HG03565 (cell line): ENCODE results near the gene ARPC5.
"Not testable (repeated sequence)": the region's sequence is repeated elsewhere in the genome, so short reads cannot be mapped to it uniquely, and the experiment has no call there.

Source experiments
- ATAC-seq: cut with Tn5 transposase; IDR thresholded peaks from one replicate; pipeline ENCODE4 v1.9.1; 2021; ENCODE audit warnings: mild to moderate bottlenecking, moderate library complexity; ENCODE audit not compliant: unreplicated experiment

The ARPC5 gene

DNA sequence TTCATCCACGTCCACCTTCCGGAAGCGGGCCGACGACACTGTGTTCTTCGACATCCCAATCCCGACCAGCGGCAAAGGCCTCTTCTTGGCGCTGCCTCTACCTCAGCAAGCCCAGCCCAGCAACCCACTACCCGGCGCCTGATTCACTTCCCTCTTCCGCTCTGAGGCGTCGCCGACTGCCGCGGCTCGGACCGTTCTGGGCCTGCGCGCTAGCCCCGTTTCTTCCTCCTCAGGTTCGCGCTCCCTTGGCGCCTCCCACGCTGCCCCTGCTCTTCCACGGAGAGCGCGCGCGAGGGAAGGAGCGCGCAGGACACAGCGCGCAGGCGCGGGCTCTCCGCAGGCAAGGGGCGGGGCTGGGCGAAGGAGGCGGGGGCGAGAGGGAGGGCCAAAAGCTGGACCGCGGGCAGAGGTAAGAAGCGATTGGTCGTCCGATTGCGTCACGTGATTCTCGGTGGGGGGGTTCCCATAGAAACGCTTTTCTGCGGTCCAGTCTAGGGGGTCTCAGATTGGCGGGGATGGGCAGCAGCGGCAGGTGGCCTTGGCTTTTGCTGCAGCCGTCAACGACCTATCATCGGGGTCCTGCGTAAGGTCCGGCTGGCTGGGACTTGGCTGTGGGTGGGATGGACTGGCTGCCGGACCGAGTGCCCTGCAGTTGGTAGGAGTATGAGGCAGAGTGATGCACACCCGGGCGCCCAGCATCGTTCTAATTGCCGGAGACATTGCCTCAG is at the start of gene ARPC5:
TSS of gene ARPC5 (minus strand) at position 178 of the 728 bp plus-strand sequence. CDS start at position 54, 124 bp downstream.
- peak; percentile 74 for ATAC-seq

DNA sequence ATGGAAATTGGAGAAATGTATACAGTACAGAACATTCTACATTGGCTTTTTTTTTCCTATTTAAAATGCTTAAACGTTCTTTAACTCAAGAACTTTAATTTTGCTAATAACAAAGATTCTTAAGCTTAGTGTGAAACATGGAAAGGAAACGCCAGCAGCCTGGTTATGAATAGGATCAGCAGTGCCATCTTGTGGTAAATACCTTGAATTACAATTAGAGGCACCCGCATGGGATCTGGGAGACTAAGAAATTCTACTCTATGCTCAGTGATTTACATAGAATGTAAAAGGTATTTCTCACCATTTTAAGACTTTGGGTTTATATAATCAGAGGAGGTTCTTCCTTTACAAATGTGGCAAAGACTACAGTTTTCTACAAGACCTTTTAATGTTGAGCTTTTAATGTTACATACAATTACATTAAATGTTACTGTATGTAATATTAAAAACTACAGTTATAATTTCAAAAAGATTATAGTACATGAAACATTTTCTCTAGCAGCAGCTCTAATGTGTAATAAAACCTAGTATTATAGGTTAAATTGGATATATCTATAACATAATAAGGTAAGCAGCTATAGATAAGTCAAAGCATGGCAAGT is 49.6 kb upstream of the ARPC5 start:
- ATAC-seq = no peak

DNA sequence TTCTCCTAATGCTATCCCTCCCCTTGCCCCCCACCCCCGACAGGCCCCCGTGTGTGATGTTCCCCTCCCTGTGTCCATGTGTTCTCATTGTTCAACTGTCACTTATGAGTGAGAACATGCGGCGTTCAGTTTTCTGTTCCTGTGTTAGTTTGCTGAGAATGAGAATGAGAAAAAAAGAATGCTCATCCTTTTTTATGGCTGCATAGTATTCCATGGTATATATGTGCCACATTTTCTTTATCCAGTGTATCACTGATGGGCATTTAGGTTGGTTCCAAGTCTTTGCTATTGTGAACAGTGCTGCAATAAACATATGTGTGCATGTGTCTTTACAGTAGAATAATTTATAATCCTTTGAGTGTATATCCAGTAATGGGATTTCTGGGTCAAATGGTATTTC is 43.8 kb upstream of the ARPC5 start:
- ATAC-seq = not testable (repeated sequence)

DNA sequence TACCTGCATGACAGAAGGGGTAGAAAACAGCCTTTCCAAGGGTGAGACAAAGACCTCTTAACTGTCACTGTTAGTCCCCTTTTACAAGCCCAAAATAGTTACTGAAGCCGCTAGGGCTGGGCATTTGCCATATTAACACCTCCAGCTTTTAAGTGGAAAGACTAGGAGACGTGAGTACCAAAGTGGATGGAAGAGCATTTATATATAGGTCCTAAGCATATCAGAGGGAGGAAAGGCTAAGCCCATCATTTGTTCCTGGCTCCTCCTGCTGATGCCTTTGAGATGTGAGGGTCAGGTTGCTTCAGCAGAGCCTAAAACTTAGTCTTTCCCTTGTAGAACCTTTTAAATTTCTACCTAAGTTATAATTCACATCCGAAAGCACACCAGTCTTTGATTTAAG is 43.2 kb upstream of the ARPC5 start:
- ATAC-seq = no peak

DNA sequence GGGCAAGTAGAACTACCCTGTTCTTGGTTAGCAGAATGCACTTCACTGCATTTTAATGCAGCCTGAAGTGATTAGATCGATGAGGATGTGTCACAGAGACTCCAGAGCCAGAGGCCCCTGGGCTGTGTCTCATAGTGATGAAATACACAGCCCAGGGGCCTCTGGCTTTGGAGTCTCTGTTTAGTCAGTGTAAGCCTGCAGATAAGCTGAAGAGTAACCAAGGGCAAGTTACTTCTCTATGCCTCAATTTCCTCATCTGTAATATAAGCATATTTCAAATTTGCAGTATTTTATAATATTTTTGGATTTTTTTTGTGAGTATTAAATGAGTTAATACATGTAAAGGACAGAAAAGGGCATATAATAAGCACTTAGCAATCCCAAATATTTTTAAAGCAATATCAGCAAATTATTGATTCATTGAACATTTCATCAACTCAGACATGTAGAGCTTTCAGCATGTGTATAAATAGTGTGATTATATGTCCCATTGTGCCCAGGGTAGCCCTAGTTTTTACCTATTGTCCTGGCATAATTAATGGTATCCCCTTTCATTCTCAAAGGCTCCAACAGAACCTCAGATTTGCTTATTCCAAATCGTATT is 41.1 kb upstream of the ARPC5 start:
- ATAC-seq = no peak

DNA sequence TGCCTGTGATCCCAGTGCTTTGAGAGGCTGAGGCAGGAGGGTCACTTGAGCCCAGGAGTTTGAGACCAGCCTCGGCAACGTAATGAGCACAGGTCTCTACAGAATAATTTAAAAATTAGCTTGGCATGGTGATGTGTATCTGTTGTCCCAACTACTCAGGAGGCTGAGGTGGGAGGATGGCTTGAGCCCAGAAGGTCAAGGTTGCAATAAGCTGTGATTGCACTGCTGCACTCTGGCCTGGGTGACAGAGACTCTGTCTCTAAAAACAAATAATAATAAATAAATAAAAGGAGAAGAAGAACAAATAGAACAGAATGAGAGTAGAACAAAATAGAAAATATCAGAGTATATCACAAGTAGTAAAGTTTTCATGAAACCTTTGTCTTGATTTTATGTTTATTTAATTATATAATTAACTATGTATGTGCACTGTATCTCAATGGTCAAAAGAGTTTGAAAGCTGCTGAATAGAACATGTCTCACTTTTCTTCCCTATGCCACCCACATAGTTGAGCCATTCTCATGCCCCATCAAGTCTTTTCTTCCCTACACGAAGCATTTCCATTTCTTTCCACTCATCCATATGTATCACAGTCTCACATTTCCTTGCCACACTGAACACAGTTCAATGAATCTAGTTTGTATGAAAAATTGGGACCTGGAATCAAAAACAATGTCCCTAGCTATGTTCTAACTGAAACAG is 40.5 kb upstream of the ARPC5 start:
- ATAC-seq = no peak

DNA sequence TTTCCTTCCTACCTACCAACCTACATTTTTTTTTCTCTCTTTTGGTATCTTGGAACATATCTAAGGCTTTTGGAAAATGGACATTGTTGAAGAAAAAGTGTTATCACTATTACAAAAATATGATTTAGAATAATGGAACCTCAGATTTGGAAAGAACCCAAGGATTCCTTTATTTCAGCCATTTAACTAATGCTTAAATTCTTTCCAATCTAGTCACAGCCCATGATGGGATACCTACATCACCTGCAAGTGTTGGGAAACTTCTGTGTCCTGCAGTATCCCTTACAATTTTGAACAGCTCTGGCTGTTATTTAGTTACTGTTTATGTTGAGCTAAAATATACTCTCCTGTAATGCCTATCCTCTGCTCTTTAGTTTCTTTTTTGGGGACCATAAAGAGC is 39.8 kb upstream of the ARPC5 start:
- ATAC-seq = no peak

DNA sequence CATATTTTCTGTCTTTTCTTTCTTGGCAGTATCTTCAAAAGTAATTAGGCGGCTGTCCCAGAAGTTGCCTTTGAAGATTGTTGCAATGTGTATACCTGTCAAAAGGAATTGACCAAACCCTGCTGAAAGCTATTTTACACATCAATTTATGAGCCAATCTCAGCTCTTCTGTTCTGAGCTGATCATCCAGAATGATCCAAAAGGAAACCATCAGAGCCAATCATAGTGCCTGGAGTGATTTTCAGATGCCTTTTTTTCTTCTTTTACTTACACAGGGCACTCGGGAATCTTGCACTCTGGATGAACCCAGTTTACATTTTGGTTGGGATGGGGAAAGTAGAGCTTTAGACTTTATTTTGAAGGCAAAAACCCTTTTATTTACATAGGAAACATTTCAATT is 39.3 kb upstream of the ARPC5 start:
- ATAC-seq = no peak

DNA sequence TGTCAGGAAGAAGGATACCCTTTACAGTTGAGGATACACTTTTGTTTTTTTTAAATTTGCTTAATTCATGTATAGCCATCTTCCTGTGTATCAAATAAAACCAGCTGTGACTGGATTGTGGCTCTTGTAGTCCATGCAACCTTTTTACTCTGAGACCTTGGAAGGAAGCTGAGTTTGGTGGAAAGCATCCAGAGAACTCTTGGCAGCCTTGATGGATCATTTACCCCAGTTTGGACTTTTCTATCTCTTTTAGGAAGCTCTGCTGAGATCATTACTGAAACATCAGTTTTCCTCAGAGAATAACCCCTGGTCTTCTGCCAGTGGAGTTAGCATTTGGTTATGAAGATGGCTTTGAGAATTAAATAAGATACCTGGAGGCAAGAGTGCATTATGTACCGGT is 38.8 kb upstream of the ARPC5 start:
- ATAC-seq = no peak

DNA sequence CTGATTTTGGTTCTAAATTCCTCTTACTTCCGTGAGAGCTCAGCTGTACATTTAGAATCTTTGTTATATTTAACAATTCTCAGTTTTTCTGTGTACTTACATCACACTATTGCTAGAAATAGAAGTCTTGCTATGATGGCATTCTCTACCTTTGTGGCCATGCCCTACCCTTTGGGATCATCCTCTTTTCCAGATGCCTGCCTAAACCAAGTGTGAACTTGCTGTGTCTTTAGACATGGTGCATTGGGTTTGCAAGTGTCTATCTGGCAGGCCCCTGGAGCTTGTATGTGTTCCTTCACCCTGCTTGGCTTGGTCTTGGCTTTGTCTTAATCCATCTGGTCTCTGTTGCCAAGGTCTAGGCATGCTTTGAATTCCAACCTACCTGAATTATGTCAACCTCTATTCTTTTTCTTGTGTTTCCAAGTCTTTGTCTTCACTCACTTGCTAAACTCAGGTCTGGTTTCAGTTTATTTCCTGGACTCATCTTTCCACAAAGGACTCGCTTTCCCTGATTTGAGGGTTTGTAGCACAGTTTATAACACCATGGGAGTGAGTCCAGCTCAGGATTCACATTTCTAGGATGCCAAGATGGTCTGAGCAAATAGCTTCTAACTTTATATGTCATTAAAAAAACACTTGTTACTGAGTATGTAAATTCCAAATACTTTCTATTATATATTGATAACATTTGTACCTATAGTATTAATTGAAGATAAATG is 38.2 kb upstream of the ARPC5 start:
- no peak for ATAC-seq

DNA sequence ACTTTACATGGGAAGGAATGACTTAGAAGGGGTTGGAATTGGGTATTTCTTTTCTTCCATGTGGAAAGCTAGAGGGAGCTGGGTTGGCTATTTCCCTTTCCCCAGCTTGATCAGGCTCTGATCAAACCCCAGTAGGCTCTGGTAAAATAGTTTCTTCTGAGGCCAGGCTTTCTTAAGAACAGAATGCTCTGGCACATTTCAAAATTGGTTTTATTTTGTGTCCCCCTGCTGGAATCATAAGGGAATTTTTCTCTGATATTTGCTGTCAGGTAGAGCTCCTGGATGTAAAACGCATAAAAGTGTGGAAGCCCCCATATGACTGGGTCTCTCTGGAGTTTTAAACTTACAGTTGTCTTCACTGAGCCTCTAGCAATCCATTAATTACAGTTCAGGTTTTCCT is 34.6 kb upstream of the ARPC5 start:
- no peak for ATAC-seq

DNA sequence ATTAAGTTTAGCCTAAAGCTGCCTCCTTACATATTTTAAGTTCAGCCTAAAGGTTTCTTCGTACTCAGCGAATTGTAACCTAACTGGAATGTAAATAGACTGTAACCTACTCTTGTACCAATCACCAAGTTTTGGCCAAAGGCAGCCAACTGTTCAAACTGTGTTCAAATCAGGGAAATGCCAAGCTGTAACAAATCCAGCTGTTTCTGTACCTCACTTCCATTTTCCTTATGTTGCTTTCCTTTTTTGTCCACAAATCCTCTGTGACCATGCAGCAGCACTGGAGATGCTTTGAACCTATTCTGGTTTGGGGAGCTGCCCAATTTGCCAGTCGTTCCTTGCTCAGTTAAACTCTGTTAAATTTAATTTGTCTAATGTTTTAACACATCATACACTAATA is 20.8 kb upstream of the ARPC5 start:
- no peak for ATAC-seq

DNA sequence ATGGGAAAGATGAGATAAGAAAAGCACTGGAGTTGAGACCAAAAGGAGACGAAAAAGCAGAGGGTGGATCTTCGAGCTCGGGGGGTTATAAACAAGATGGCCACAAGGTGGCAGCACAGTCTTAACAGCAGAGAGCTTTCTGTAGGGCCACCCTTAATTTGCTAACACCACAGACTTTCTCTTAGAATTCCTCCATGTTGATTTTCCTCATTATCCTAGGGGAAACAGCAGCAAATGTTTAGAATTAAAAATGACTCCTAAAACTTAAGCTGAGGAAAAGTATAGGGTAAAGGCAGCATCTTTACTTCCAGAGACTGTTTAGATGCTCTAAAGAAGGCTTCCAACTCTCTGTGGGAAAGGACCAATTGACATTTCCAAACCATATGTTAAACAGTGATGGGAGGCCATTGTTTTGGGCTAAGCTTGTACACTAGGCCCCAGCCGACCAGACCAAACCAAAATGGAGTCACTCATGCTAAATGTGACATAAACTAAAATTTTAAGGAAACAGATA is 20.0 kb upstream of the ARPC5 start:
- ATAC-seq = peak; percentile 62

DNA sequence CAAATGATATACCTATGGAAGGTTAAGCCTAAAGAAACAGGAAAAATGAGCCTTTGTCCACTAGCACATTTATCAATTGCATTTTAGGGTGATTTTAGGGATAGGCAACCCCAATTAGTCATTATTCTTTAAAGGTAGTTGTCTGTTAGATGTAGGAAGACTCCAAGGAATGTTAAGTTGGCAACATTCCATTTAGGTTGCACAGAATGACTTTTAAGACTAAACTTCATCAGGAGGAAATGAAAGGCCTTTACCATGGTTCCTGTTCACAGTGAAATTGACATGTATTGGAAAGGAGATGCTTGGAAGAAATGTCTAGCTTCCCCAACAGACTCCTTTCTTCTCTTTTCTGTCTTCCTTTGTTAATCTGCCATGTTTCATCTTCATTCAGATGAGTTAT is 19.1 kb upstream of the ARPC5 start:
- no peak for ATAC-seq

DNA sequence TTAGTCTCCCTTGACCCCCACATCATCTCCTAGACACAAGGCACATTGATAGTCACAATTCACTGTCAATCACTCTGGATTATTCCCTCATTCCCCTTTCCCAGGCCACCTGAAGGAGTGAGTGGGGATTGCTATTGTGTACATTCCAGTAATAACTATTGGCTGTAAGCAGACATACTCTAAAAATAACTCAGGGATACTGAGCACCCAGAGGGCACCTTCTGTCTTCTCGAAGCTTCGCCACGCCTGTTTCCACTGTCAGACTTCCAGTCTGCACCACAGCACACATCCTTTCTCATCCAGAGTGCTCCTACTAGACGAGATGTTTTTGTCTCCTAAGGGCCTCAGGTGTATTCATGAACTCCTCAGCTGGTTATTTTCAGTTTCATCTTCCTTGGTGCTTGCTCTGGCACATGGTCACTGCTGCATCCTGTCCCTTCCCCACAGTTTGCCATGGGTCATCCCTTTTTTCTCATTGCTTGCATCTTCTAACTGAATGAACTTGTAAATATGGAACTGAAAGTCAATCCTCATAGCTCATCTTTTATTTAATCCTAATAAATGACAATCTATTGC is 18.4 kb upstream of the ARPC5 start:
- ATAC-seq = no peak

DNA sequence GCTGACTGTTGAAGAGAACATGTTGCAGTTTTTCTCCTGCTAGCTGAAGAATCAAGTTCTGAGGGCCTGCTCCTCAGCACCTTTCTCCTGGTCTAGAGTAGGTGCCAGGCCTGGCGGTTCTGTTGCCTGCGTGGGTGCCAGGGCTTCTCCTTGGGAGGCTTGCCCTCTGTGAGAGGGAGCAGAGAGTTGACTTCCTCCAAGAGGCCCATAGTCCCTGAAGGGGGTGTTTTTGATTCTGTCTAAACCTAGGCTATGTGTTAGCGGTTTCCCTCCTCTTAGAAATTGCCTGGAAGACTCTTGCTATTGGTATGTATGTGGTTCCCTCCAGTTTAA is 17.8 kb upstream of the ARPC5 start:
- ATAC-seq = no peak

DNA sequence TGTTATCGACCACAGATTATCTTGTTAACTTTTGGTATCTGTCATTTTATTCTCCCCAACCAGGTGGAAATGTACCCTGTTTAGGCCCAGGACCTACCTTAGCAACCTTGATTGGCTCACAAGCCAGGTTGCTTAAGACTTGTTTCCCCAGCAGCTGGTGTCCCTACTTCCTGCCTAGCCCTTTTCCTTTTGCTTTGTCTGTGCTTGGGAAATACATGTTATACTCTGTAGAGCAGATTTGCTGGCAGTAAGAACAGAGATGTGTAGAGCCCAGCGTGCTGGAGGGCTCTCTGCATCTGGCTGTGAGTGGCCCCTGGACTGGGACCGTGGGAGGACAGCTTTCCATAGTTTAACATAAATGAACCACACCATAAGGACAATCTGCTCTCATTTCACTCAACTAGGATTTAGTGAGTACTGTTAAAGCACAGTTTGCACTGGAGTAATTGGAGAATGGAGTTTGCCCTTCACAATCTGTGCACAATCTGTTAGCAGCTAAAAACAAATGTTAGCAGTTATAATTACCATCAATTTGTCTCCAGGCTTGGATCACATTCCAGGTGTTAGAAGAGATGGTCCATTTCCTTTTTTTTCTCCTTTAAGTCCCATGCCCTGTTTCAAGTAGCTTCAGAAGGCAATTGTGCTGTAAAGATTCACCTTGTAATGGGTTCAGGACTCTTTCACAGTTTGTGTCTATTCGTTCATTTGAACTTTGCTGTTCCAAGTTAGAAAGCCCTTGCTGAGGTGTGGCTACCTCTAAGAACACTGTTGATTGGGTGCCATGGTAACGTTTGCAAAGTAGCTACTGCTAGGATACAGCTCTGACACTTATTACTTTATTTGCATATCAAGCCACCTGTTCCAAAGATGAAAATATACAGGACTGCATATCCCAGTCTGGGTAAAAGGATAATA is 17.2 kb upstream of the ARPC5 start, which contains the start of gene APOBEC4:
TSS of gene APOBEC4 (minus strand) at position 770 of the 915 bp plus-strand sequence. CDS start 4,535 bp downstream, outside the sequence.
- ATAC-seq = no peak

DNA sequence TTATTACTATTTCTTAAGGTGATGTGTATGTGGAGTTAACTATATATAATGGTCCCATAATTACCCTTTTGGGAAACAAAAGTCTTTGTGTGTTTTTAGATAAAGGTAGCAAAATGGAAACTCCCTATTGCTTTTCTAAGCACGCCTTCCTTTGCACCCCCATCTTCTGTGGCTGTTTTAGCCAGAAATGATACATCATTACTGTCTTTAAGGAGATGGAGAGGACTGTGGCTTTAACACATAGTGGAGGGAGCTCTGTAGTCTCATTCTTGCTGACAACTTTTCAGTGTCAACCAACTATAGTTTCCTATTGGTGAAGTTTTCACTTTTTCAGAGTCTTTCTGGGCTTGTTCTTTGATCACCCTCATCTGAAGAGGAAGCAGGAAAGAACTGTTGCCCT is 16.5 kb upstream of the ARPC5 start:
- ATAC-seq = no peak

DNA sequence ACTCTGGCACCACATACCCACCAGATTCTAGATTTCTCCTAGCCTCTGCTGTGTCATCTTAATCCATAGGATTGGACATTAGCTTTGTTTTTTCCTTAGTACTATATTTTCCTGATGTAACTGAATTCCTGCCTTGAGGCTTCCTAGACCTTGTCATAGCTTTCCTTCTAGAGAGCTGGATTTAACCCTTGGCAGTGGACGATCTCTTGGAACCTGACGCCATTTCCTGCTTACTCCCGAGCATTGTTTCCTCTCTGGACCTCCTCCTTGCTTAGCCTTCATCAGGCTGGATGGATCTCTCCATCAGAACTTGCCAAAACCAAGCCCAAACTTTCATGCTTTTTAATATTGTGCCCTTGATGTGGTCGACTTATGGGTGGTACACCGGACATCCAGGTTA is 16.0 kb upstream of the ARPC5 start:
- no peak for ATAC-seq

DNA sequence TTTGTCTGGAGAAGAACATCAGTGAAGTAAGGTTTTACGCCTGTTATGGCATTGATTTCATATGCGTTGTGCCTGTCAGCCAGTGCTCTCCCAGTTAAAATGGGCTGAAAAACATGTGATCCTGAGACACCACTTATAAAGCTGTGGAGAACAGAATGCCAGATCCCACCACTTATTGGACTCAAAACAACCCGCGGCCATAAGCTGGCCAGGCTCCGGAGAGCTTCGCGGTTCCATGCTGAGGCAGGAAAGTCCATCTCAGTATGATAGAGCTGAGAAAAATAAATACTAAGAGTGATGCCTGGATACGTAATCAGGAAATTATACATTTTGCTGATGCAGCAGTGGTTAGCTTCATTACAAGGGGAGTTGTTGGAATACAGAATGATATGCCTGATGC is 12.5 kb upstream of the ARPC5 start:
- no peak for ATAC-seq
